ACC112 (cell line): Measurements from ENCODE around the gene TRAP1.

Source experiments
- H2AFZ ChIP-seq: fragments of 200-600 bp; sonication (generic); one replicate; pipeline ENCODE4 v1.6.0; 2017; ENCODE audit warnings: antibody characterized with exemption, low read length; ENCODE audit not compliant: unreplicated experiment
- H3K27ac ChIP-seq: fragments of 200-600 bp; sonication (generic); 2 replicates; pipeline ENCODE4 v1.5.1; 2014; ENCODE audit warnings: low read depth, mild to moderate bottlenecking, antibody characterized with exemption, low read length, moderate library complexity
- H3K27me3 ChIP-seq: fragments of 200-600 bp; sonication (generic); 2 replicates; pipeline ENCODE4 v1.6.1; 2014; ENCODE audit warnings: mild to moderate bottlenecking, antibody characterized with exemption, low read length, moderate library complexity, mixed read lengths; ENCODE audit not compliant: insufficient read depth
- H3K36me3 ChIP-seq: fragments of 200-600 bp; sonication (generic); 2 replicates; pipeline ENCODE4 v1.6.1; 2016; ENCODE audit warnings: mild to moderate bottlenecking, antibody characterized with exemption, low read length, moderate library complexity, mixed read lengths; ENCODE audit not compliant: insufficient read depth
- H3K4me1 ChIP-seq: fragments of 200-600 bp; sonication (generic); one replicate; pipeline ENCODE4 v1.6.1; 2016; ENCODE audit warnings: low read length, mixed read lengths; ENCODE audit not compliant: insufficient read depth, unreplicated experiment, control insufficient read depth
- H3K4me3 ChIP-seq: fragments of 200-600 bp; sonication (generic); 2 replicates; pipeline ENCODE4 v1.5.1; 2014; ENCODE audit warnings: mild to moderate bottlenecking, low read depth, low read length
- H3K79me2 ChIP-seq: fragments of 200-600 bp; sonication (generic); one replicate; pipeline ENCODE4 v1.6.0; 2016; ENCODE audit warnings: low read length; ENCODE audit not compliant: control insufficient read depth, unreplicated experiment, insufficient read depth

TRAP1 gene

DNA sequence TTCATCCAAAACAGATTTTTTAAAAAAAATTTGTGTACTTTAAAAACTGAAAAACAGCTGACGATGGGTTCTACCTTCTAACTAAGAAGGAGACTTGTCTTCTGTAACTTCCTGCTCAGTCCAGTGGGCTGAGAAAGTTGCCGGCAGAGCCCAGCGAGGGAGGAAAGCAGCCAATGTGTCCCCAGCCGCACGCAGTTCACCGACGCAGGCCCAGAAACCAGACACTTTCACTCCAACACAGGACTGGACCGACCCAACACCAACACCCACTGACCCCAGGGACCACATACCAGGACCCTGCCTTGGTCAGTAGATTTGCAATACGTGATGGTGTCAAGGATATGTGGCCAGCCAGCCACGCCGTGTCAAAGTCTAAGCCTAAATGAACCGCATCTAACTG, 25.6 kb downstream of the TRAP1 start:
- H3K27ac ChIP-seq, result no peak overlapping the region
- no peaks in the 10 kb centered on the region for H3K36me3 ChIP-seq
- H3K79me2 ChIP-seq, result peaks cover 11% of the 10 kb centered on the region
- no peaks in the 10 kb centered on the region for H3K27me3 ChIP-seq
- H2AFZ ChIP-seq, result no peak overlapping the region
- H3K4me3 ChIP-seq, result no peak overlapping the region
- peaks cover 12% of the 10 kb centered on the region for H3K4me1 ChIP-seq

DNA sequence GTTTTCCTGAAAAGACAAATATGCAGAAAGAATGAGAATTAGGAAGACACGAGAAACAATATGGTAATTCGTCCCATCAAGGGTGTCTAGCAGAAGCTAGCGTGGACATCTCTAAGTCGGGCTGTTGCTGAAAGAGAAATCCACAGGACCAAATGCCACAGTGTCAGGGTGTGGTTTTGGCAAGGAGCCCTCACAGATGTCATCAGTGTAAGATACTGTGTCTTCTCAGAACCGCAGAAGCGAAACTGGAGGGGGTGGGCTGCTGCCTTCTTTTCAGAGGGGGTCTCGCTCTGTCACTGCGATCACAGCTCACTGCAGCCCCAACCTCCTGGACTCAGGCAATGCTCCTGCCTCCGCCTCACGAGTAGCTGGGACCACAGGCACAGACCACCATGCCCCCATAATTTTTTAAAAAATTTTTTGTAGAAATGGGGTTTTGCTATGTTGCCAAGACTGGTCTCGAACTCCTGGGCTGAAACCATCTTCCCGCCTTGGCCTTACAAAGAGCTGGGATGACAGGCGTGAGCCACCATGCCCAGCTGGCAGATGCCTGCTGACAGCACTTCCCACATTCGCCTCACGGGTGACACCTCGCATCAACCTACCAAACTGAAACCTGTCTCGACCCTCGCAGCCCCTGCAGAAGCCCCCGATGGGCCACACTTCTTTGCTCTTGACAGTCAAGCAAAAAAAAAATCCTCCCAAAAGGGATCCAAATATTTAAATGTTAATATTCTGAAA, 26.2 kb downstream of the TRAP1 start:
- no peak overlapping the region for H3K27ac ChIP-seq
- peak overlapping the region; percentile 68 for H3K4me3 ChIP-seq
- H2AFZ ChIP-seq, result peak overlapping the region; percentile 78

DNA sequence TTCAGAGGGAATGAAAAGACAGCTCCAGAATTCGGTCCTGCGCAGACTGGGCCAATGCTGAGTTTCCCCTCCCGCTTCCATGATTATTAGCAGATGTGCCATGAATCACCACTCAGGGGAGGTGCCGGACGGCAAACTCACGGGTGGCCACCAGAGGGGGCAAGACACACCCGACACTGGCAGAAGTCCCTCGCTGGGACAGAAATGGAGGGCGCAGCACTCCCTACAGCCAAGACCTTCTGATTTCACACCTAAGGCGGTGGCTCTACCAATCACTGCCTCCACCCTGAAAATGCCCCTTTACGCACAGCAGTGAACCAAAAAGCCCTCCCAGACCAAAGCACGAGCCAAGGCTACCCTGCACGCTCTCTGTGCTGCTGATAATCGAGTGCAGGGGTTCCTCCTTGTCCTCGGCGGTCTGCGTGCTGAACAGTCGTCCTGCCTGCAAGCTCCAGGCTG, 26.8 kb downstream of the TRAP1 start:
- Histone ChIP-seq H3K4me1 (peaks cover 7% of the 10 kb centered on the region), H3K27me3 (no peaks in the 10 kb centered on the region), H3K27ac (no peak overlapping the region), H3K36me3 (no peaks in the 10 kb centered on the region), H2AFZ (peak overlapping the region; percentile 78), H3K4me3 (peak overlapping the region; percentile 68), H3K79me2 (peaks cover 3% of the 10 kb centered on the region)

More for the DNA sequence above, 26.2 kb downstream of the TRAP1 start:
- H3K27me3 ChIP-seq, result no peaks in the 10 kb centered on the region
- H3K4me1 ChIP-seq, result peaks cover 7% of the 10 kb centered on the region
- peaks cover 7% of the 10 kb centered on the region for H3K79me2 ChIP-seq
- H3K36me3 ChIP-seq, result no peaks in the 10 kb centered on the region

DNA sequence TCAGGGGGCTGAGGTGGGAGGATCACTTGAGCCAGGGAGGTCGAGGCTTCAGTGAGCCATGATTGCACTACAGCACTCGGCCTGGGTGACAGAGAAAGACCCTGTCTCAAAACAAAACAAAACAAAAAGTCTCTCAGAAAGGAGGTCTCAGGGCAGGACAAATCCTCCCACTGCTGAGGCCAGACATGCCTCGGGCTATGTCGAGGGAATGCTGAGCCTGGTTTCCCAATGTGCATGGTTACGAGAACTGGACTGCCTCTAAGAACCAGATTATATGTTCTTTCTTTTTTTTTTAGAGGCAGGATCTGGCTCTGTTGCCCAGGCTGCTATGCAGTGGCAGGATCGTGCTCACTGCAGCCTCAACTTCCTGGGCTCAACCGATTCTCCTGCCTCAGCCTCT, 27.6 kb downstream of the TRAP1 start:
- H3K36me3 ChIP-seq, result peaks cover 8% of the 10 kb centered on the region; the same call in 1 of the 2 replicates

DNA sequence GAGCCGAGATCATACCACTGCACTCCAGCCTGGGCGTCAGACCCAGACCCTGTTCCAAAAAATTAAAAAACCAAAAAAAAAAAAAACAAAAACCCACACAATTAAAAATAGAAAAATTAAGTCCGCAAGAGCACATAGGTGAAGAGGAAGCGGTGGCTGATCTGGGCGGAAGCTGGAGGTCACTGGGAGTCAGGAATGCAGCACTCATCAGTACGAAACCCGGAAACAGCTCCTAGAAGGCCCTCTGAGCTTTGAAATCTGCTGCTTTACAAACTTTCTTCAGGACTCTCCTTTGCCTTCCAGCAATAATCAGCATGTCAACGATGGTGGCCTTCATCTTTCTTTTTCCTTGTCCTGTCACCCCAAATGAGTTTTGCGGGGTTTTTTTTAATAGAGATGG, 29.5 kb downstream of the TRAP1 start:
- no peak overlapping the region for H3K4me3 ChIP-seq
- H3K27me3 ChIP-seq, result no peaks in the 10 kb centered on the region
- H3K79me2 ChIP-seq, result no peaks in the 10 kb centered on the region
- H3K36me3 ChIP-seq, result peaks cover 12% of the 10 kb centered on the region
- H2AFZ ChIP-seq, result no peak overlapping the region
- H3K27ac ChIP-seq, result no peak overlapping the region
- peaks cover 7% of the 10 kb centered on the region for H3K4me1 ChIP-seq

More for the DNA sequence above, 27.6 kb downstream of the TRAP1 start:
- Histone ChIP-seq H3K79me2 (peaks cover 3% of the 10 kb centered on the region), H3K4me1 (peaks cover 7% of the 10 kb centered on the region), H3K27ac (no peak overlapping the region), H3K27me3 (no peaks in the 10 kb centered on the region), H2AFZ (no peak overlapping the region), H3K4me3 (no peak overlapping the region)

DNA sequence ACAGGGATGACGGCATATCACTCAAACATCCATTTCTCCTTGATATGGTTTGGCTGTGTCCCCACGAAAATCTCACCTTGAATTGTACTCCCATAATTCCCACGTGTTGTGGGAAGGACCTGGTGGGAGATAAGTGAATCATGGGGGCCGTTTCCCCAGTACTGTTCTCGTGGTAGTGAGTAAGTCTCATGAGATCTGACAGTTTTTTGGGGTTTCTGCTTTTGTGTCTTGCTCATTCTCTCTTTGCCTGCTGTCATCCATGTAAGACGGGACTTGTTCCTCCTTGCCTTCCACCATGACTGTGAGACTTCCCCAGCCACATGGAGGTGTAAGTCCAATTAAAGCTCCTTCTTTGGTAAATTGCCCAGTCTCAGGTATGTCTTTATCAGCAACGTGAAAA, 30.3 kb downstream of the TRAP1 start:
- Histone ChIP-seq H3K79me2 (no peaks in the 10 kb centered on the region), H2AFZ (no peak overlapping the region), H3K36me3 (peaks cover 17% of the 10 kb centered on the region), H3K4me3 (no peak overlapping the region), H3K4me1 (peaks cover 7% of the 10 kb centered on the region), H3K27me3 (no peaks in the 10 kb centered on the region), H3K27ac (no peak overlapping the region)

DNA sequence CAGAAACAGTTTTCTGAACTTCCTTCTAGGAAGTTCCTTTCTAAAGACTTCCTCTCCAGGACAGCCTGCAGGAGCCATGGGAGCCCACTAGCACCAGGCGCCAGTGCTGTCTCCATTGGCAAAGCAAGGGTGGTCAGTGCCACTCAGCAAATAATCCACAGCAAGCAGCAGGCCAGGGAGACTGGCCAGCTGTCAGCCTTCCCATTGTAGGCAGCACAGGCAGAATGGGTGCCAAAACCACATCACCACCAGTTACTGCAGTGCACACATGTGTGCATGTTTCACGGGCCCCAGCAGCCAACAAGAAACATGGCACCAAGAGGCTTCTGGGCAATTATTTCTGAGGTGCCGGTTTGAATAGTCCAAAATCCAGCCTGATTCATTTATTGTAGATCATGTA, 36.1 kb downstream of the TRAP1 start:
- H3K27me3 ChIP-seq, result no peaks in the 10 kb centered on the region
- H3K79me2 ChIP-seq, result no peaks in the 10 kb centered on the region
- no peak overlapping the region for H3K27ac ChIP-seq
- peaks cover 25% of the 10 kb centered on the region for H3K36me3 ChIP-seq
- H3K4me1 ChIP-seq, result no peaks in the 10 kb centered on the region
- no peak overlapping the region for H2AFZ ChIP-seq
- no peak overlapping the region for H3K4me3 ChIP-seq

DNA sequence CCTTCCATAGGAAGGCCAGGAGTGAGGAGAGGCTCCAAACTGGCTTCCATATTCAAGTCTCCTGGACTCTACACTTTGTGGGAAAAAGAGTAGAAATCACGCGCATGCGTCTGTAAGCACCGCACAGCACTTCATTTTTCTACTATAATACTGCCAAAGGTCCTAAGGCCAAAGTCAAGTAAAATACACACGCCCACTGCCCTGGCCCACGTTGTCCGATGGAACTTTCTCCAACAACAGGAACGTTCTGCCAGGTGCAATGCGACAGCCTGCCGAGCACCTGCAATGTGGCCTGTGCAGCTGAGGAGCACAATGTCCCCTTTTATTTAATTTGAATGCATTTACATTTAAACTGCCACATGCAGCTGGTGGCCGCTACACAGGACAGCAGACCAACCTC, 39.3 kb downstream of the TRAP1 start:
- no peak overlapping the region for H2AFZ ChIP-seq
- H3K4me1 ChIP-seq, result no peaks in the 10 kb centered on the region
- peaks cover 18% of the 10 kb centered on the region for H3K36me3 ChIP-seq

DNA sequence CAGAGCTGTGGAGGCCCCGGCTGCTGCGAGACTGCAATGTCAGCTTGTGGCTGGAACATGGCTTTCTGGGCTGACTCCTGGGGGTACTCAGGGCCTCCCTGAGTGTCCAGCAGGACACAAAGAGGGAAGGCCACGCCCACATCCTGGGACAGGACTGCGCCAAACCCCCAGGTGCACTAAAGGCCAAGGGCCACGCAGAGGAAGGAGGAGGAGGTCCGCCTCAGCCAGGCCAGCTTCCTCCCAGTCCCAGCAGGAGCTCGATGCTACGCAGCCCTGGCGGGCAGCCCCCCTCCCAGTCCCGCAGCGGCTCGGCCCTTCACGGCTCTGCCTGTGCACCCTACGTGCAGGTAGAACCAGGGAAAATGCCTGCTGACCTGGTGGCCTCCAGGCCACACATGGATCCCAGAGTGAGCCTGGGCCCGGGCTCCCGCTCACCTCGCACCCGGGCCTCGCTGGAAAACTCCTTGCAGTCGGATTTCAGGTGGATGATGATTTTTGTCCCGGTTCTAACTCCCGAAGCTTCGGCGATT, 41.7 kb downstream of the TRAP1 start:
- no peak overlapping the region for H2AFZ ChIP-seq

More for the DNA sequence above, 39.3 kb downstream of the TRAP1 start:
- no peak overlapping the region for H3K4me3 ChIP-seq
- no peaks in the 10 kb centered on the region for H3K79me2 ChIP-seq
- no peaks in the 10 kb centered on the region for H3K27me3 ChIP-seq
- H3K27ac ChIP-seq, result no peak overlapping the region

DNA sequence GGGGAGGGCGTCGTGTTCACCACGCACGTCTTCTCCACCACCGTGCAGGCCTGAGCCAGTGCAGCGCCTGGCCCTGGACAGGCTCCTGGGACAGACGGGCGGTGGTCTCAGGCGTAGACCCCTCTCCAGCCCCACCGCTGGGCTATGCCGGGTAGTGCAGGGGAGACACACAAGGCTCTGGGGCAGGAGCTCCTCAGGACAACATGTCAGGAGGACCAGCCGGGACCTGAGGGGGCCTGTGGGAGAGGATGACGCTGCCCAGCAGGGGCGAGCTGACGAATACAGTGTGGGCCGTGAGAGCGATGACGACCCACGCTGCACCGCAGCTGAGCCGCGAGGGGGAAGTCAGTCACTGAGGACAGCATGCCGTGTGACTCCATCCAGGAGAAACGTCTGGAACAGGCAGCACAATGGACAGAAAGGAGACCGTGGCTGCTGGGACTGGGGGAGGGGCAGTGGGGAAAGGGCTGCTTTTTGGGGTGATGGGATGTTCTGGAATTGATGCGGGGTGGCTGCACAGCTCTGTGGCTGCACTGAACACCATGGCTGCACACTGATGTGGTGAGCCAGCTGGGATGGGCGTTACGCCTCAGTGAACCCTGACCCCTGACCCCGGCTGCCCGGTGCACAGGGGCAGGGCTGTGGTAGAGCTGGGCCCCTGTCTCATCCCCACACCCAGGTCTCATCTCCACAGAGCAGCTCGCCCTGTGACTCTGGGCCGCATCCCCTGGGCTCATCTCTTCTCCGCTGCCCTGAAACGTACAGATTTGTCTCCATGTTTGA, 42.6 kb downstream of the TRAP1 start:
- Histone ChIP-seq H3K27me3 (no peaks in the 10 kb centered on the region), H3K4me3 (no peak overlapping the region), H3K4me1 (no peaks in the 10 kb centered on the region), H3K27ac (no peak overlapping the region), H2AFZ (no peak overlapping the region), H3K36me3 (peaks cover 7% of the 10 kb centered on the region; the same call in 1 of the 2 replicates), H3K79me2 (no peaks in the 10 kb centered on the region)

More for the DNA sequence above, 41.7 kb downstream of the TRAP1 start:
- no peaks in the 10 kb centered on the region for H3K79me2 ChIP-seq
- no peaks in the 10 kb centered on the region for H3K27me3 ChIP-seq
- H3K36me3 ChIP-seq, result peaks cover 7% of the 10 kb centered on the region; the same call in 1 of the 2 replicates
- H3K4me3 ChIP-seq, result no peak overlapping the region
- H3K4me1 ChIP-seq, result no peaks in the 10 kb centered on the region
- no peak overlapping the region for H3K27ac ChIP-seq
